Measurements from ENCODE around the gene CIB1.
"Not testable (repeated sequence)": the region's sequence is repeated elsewhere in the genome, so short reads cannot be mapped to it uniquely, and the experiment has no call there.

CIB1 gene

DNA sequence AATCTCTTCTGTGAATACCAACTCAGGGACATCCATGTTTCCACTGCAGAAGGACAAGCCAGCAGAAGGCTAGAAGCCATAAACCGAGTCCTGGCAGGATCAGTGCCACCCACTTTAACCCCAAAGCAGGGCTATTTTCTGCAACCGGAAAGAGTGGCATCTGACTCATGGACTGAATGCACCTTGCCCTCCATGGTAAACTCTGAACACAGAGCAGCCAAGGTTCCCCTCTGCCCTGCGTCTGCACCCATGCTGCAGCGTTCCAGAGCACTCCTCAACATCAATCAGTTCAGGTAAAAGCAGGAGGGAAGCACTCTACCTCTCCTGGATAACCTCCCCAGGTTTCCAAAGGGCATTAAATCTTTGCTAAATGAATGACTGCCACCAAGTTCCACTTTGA is 30.9 kb upstream of the CIB1 start:
- Histone ChIP-seq H2AFZ (ENCODE audit: low read length) (peak overlapping the region; percentile 93; the same call in 1 of the 2 replicates), H3K27me3 (ENCODE audit: insufficient read depth, low read length, poor library complexity, severe bottlenecking) (no peaks in the 10 kb centered on the region), H3K4me1 (ENCODE audit: insufficient read depth, low read length, poor library complexity, severe bottlenecking) (peaks cover 37% of the 10 kb centered on the region), H3F3A (ENCODE audit: low read depth) (no peaks in the 10 kb centered on the region), H3K9me3 (ENCODE audit: insufficient read depth, low read depth, low read length) (no peaks in the 10 kb centered on the region), H3K79me2 (ENCODE audit: insufficient read depth, low read length) (peaks cover 58% of the 10 kb centered on the region), H3K9me2 (replicated peaks; ENCODE audit: low read depth, low read length) (no peaks in the 10 kb centered on the region), H3K4me2 (ENCODE audit: low read depth, low read length, poor library complexity, severe bottlenecking) (peak overlapping the region; percentile 92), H3K4me3 (ENCODE audit: low read length, poor library complexity, severe bottlenecking) (peak overlapping the region; percentile 85), H4K20me1 (ENCODE audit: insufficient read depth, low read length, poor library complexity, severe bottlenecking) (peaks cover 30% of the 10 kb centered on the region), H3K36me3 (ENCODE audit: insufficient read depth, low read length) (no peaks in the 10 kb centered on the region), H3K9ac (ENCODE audit: low read depth, low read length, poor library complexity, severe bottlenecking) (peak overlapping the region; percentile 95)
- TF ChIP-seq EZH2phosphoT487 (IDR thresholded peaks at IDR 0.05; ENCODE audit: borderline replicate concordance): no peak

DNA sequence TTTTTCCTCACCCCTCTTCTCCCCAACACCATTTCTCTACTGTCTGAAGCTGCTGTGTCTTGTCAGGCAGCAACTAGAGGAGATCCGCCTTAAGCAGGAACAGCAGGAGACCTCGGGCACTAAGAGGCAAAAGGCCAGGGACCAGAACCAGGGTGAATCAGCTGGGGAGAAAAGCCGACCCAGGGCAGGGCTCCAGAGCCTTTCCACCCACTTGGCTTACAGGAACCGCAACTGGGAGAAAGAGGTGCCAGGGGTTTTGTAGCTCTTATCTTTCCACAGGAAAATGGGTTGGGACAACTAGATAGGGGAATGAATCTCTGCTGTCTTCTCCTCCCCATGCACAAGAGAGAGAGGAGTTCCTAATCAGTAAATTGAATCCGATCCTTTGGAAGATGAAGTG is 28.7 kb upstream of the CIB1 start:
- Histone ChIP-seq H3K9me2 (replicated peaks; ENCODE audit: low read depth, low read length) (no peaks in the 10 kb centered on the region), H3K4me2 (ENCODE audit: low read depth, low read length, poor library complexity, severe bottlenecking) (no peak overlapping the region), H3K27me3 (ENCODE audit: insufficient read depth, low read length, poor library complexity, severe bottlenecking) (no peaks in the 10 kb centered on the region), H4K20me1 (ENCODE audit: insufficient read depth, low read length, poor library complexity, severe bottlenecking) (peaks cover 13% of the 10 kb centered on the region), H2AFZ (ENCODE audit: low read length) (no peak overlapping the region), H3K79me2 (ENCODE audit: insufficient read depth, low read length) (peaks cover 37% of the 10 kb centered on the region), H3K9ac (ENCODE audit: low read depth, low read length, poor library complexity, severe bottlenecking) (no peak overlapping the region), H3K4me1 (ENCODE audit: insufficient read depth, low read length, poor library complexity, severe bottlenecking) (peaks cover 22% of the 10 kb centered on the region), H3K4me3 (ENCODE audit: low read length, poor library complexity, severe bottlenecking) (no peak overlapping the region), H3K36me3 (ENCODE audit: insufficient read depth, low read length) (no peaks in the 10 kb centered on the region), H3F3A (ENCODE audit: low read depth) (no peaks in the 10 kb centered on the region), H3K9me3 (ENCODE audit: insufficient read depth, low read depth, low read length) (no peaks in the 10 kb centered on the region)
- no peak for TF ChIP-seq EZH2phosphoT487 (IDR thresholded peaks at IDR 0.05; ENCODE audit: borderline replicate concordance)
- TF ChIP-seq, protein P1, sequence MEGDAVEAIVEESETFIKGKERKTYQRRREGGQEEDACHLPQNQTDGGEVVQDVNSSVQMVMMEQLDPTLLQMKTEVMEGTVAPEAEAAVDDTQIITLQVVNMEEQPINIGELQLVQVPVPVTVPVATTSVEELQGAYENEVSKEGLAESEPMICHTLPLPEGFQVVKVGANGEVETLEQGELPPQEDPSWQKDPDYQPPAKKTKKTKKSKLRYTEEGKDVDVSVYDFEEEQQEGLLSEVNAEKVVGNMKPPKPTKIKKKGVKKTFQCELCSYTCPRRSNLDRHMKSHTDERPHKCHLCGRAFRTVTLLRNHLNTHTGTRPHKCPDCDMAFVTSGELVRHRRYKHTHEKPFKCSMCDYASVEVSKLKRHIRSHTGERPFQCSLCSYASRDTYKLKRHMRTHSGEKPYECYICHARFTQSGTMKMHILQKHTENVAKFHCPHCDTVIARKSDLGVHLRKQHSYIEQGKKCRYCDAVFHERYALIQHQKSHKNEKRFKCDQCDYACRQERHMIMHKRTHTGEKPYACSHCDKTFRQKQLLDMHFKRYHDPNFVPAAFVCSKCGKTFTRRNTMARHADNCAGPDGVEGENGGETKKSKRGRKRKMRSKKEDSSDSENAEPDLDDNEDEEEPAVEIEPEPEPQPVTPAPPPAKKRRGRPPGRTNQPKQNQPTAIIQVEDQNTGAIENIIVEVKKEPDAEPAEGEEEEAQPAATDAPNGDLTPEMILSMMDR (conservative IDR thresholded peaks at IDR 0.05; ENCODE audit: low read length): no peak

DNA sequence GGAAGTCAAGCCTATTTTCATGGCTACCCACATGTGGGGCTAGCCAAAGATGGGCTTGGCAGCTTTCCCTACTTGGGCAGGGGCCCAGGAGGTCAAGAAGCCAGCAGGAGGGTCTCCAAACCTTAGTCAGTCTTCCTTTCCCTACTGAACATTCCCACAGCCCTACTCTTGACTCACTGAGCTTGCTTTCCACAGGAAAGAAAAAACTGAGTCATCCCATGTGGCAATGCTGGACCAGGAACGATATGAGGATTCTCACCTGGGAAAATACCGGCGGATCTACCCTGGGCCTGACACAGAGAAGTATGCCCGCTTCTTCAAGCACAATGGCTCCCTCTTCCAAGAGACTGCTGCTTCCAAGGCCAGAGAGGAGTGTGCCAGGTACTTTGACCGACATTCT is 28.1 kb upstream of the CIB1 start:
- no peak overlapping the region for H3K4me3 ChIP-seq (ENCODE audit: low read length, poor library complexity, severe bottlenecking)
- H4K20me1 ChIP-seq (ENCODE audit: insufficient read depth, low read length, poor library complexity, severe bottlenecking): peaks cover 7% of the 10 kb centered on the region
- no peaks in the 10 kb centered on the region for H3K9me3 ChIP-seq (ENCODE audit: insufficient read depth, low read depth, low read length)
- no peak overlapping the region for H2AFZ ChIP-seq (ENCODE audit: low read length)
- TF ChIP-seq, protein P1 (conservative IDR thresholded peaks at IDR 0.05; ENCODE audit: low read length): no peak
- TF ChIP-seq EZH2phosphoT487 (IDR thresholded peaks at IDR 0.05; ENCODE audit: borderline replicate concordance): no peak
- no peaks in the 10 kb centered on the region for H3F3A ChIP-seq (ENCODE audit: low read depth)
- H3K4me2 ChIP-seq (ENCODE audit: low read depth, low read length, poor library complexity, severe bottlenecking): no peak overlapping the region
- peaks cover 31% of the 10 kb centered on the region for H3K79me2 ChIP-seq (ENCODE audit: insufficient read depth, low read length)
- no peaks in the 10 kb centered on the region for H3K36me3 ChIP-seq (ENCODE audit: insufficient read depth, low read length)
- no peaks in the 10 kb centered on the region for H3K27me3 ChIP-seq (ENCODE audit: insufficient read depth, low read length, poor library complexity, severe bottlenecking)
- H3K4me1 ChIP-seq (ENCODE audit: insufficient read depth, low read length, poor library complexity, severe bottlenecking): peaks cover 16% of the 10 kb centered on the region
- H3K9me2 ChIP-seq (replicated peaks; ENCODE audit: low read depth, low read length): no peaks in the 10 kb centered on the region
- no peak overlapping the region for H3K9ac ChIP-seq (ENCODE audit: low read depth, low read length, poor library complexity, severe bottlenecking)

DNA sequence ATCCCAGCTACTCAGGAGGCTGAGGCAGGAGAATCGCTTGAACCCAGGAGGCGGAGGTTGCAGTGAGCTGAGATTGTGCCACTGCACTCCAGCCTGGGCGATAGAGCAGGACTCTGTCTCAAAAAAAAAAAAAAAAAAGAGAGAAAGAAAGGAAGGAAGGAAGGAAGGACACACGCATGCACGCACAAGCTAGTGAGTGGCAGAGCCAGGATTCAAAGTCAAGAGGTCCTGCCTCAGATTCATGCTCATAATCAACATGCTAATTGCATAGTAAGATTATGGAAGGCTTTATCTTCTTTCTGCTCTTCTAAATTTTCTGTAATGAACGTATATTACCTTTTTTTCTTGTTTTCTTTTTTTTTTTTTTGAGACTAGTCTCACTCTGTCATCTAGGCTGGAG is 27.0 kb upstream of the CIB1 start:
- not testable (repeated sequence) for H2AFZ ChIP-seq (ENCODE audit: low read length); H3F3A ChIP-seq (ENCODE audit: low read depth); H3K36me3 ChIP-seq (ENCODE audit: insufficient read depth, low read length); H3K4me2 ChIP-seq (ENCODE audit: low read depth, low read length, poor library complexity, severe bottlenecking); H3K9me3 ChIP-seq (ENCODE audit: insufficient read depth, low read depth, low read length); H3K9me2 ChIP-seq (replicated peaks; ENCODE audit: low read depth, low read length); H3K27me3 ChIP-seq (ENCODE audit: insufficient read depth, low read length, poor library complexity, severe bottlenecking); H3K4me3 ChIP-seq (ENCODE audit: low read length, poor library complexity, severe bottlenecking); H3K9ac ChIP-seq (ENCODE audit: low read depth, low read length, poor library complexity, severe bottlenecking); H4K20me1 ChIP-seq (ENCODE audit: insufficient read depth, low read length, poor library complexity, severe bottlenecking)
- H3K79me2 ChIP-seq (ENCODE audit: insufficient read depth, low read length): peaks cover 20% of the 10 kb centered on the region
- H3K4me1 ChIP-seq (ENCODE audit: insufficient read depth, low read length, poor library complexity, severe bottlenecking): peaks cover 13% of the 10 kb centered on the region
